Measurements from ENCODE around the gene PHLDA2. TPM values are rescaled to one million over a fixed set of nuclear protein-coding genes. Genes with fewer than 3 reads are reported as not detected.
"Not testable (repeated sequence)": the region's sequence is repeated elsewhere in the genome, so short reads cannot be mapped to it uniquely, and the experiment has no call there.

The PHLDA2 gene
- total RNA-seq, 1 experiment from 2014 or later = 309 TPM

- no peak for TF ChIP-seq EGR1 (IDR thresholded peaks at IDR 0.05; ENCODE audit: low read depth)
- no peak for TF ChIP-seq RAD21 (IDR thresholded peaks at IDR 0.05; ENCODE audit: low read depth)
- TF ChIP-seq SRF (IDR thresholded peaks at IDR 0.05; ENCODE audit: low read depth) = no peak
- H3K9me2 ChIP-seq (ENCODE audit: insufficient read depth) = no peaks in the 10 kb centered on the region
- H3K9ac ChIP-seq (ENCODE audit: low read length) = peak overlapping the region; percentile 55
- ChIA-PET CTCF (interaction anchor here (3.2 kb wide), 1 partner anchor 10 kb away, joined by 11 read pairs; no protein-coding TSS in a partner anchor), POLR2A (interaction anchor here (2.4 kb wide), 1 partner anchor 11 kb away, joined by 14 read pairs; the partner anchor contains the start of gene PHLDA2), RAD21 (ENCODE audit: low non-redundant PET in 1 of 2, low total read pairs in 2 of 2, uncharacterized antibody in 2 of 2, unreplicated experiment in 2 of 2) (no interaction called here)
- H3K4me3 ChIP-seq (replicated peaks in 1 of 2; ENCODE audit: low read depth in 1 of 2, low read length in 2 of 2) = peak overlapping the region in 1 of 2 experiments; percentile 22; a peak in 1 of 4 replicates
- H3K4me1 ChIP-seq (ENCODE audit: control insufficient read depth in 1 of 2, insufficient read depth in 2 of 2, low read length in 2 of 2) = peaks cover 22 to 41% of the 10 kb centered on the region in 2 experiments
- peak; percentile 53 for DNase-seq (ENCODE audit: low read depth, low spot score)
- H3K9me3 ChIP-seq (ENCODE audit: control insufficient read depth in 1 of 2, insufficient read depth in 1 of 2, low read depth in 1 of 2, low read length in 2 of 2) = peaks cover 0 to 9% of the 10 kb centered on the region in 2 experiments; a peak in 1 of 4 replicates
- intact Hi-C loops (cut with micrococcal nuclease) = no loop called here
- peak; percentile 81 for ATAC-seq
- H3K27me3 ChIP-seq (ENCODE audit: insufficient read depth, low read length) = no peaks in the 10 kb centered on the region
- peak overlapping the region; percentile 75 for H3K27ac ChIP-seq (ENCODE audit: low read depth, low read length)
- peaks cover 2 to 20% of the 10 kb centered on the region in 2 experiments; a peak in 2 of 4 replicates for H3K36me3 ChIP-seq (ENCODE audit: control insufficient read depth in 1 of 2, insufficient read depth in 2 of 2, low read length in 2 of 2)
- H4K20me1 ChIP-seq (ENCODE audit: insufficient read depth) = no peaks in the 10 kb centered on the region
- no TSS peak for BruUV-seq (replicated peaks)
- H2AFZ ChIP-seq (ENCODE audit: low read depth, low read length, poor library complexity, severe bottlenecking) = no peak overlapping the region
- no peaks in the 10 kb centered on the region for H3K79me2 ChIP-seq (ENCODE audit: insufficient read depth, low read length)
- peak overlapping the region; percentile 68 for H3K4me2 ChIP-seq (ENCODE audit: low read length)
Measured at GRCh38 chr11:2940147-2940920, 11.1 kb upstream of the PHLDA2 start.

- H3K36me3 ChIP-seq (ENCODE audit: control insufficient read depth in 1 of 2, insufficient read depth in 2 of 2, low read length in 2 of 2) = peaks cover 0 to 13% of the 10 kb centered on the region in 2 experiments; a peak in 1 of 4 replicates
- H3K9me2 ChIP-seq (ENCODE audit: insufficient read depth); H3K79me2 ChIP-seq (ENCODE audit: insufficient read depth, low read length); H2AFZ ChIP-seq (ENCODE audit: low read depth, low read length, poor library complexity, severe bottlenecking); BruUV-seq (replicated peaks); H3K9ac ChIP-seq (ENCODE audit: low read length); H3K27me3 ChIP-seq (ENCODE audit: insufficient read depth, low read length); RAD21 ChIA-PET (ENCODE audit: low non-redundant PET in 1 of 2, low total read pairs in 2 of 2, uncharacterized antibody in 2 of 2, unreplicated experiment in 2 of 2); H3K9me3 ChIP-seq (ENCODE audit: control insufficient read depth in 1 of 2, insufficient read depth in 1 of 2, low read depth in 1 of 2, low read length in 2 of 2); H3K4me3 ChIP-seq (replicated peaks in 1 of 2; ENCODE audit: low read depth in 1 of 2, low read length in 2 of 2); H4K20me1 ChIP-seq (ENCODE audit: insufficient read depth); H3K27ac ChIP-seq (ENCODE audit: low read depth, low read length); DNase-seq (ENCODE audit: low read depth, low spot score); intact Hi-C loops (cut with micrococcal nuclease); ATAC-seq; POLR2A ChIA-PET; H3K4me2 ChIP-seq (ENCODE audit: low read length): not testable (repeated sequence)
- peaks cover 25 to 38% of the 10 kb centered on the region in 2 experiments for H3K4me1 ChIP-seq (ENCODE audit: control insufficient read depth in 1 of 2, insufficient read depth in 2 of 2, low read length in 2 of 2)
- CTCF ChIA-PET = interaction anchor here (3.2 kb wide), 1 partner anchor 9 kb away, joined by 11 read pairs; no protein-coding TSS in a partner anchor
Measured at GRCh38 chr11:2938458-2939418, 9.5 kb upstream of the PHLDA2 start.

GRCh38 chr11:2937641-2938457 lies 8.6 kb upstream of the PHLDA2 start:
- H4K20me1 ChIP-seq (ENCODE audit: insufficient read depth); BruUV-seq (replicated peaks); H3K27me3 ChIP-seq (ENCODE audit: insufficient read depth, low read length); H3K36me3 ChIP-seq (ENCODE audit: control insufficient read depth in 1 of 2, insufficient read depth in 2 of 2, low read length in 2 of 2); H3K27ac ChIP-seq (ENCODE audit: low read depth, low read length); H3K9me2 ChIP-seq (ENCODE audit: insufficient read depth); H3K9me3 ChIP-seq (ENCODE audit: control insufficient read depth in 1 of 2, insufficient read depth in 1 of 2, low read depth in 1 of 2, low read length in 2 of 2); H3K4me2 ChIP-seq (ENCODE audit: low read length); RAD21 ChIA-PET (ENCODE audit: low non-redundant PET in 1 of 2, low total read pairs in 2 of 2, uncharacterized antibody in 2 of 2, unreplicated experiment in 2 of 2); H3K4me3 ChIP-seq (replicated peaks in 1 of 2; ENCODE audit: low read depth in 1 of 2, low read length in 2 of 2); H3K79me2 ChIP-seq (ENCODE audit: insufficient read depth, low read length); ATAC-seq; H2AFZ ChIP-seq (ENCODE audit: low read depth, low read length, poor library complexity, severe bottlenecking); DNase-seq (ENCODE audit: low read depth, low spot score); H3K9ac ChIP-seq (ENCODE audit: low read length); intact Hi-C loops (cut with micrococcal nuclease); POLR2A ChIA-PET: not testable (repeated sequence)
- H3K4me1 ChIP-seq (ENCODE audit: control insufficient read depth in 1 of 2, insufficient read depth in 2 of 2, low read length in 2 of 2) = peaks cover 33 to 42% of the 10 kb centered on the region in 2 experiments
- CTCF ChIA-PET = interaction anchor here (0.7 kb wide), 1 partner anchor 242 kb away, joined by 3 read pairs; no protein-coding TSS in a partner anchor
